SU-DHL-6 (cell line): ENCODE data around the gene CCDC142.

ENCODE experiments used
- CTCF ChIP-seq: fragments of 200-600 bp; sonication (generic); IDR thresholded peaks from one replicate; pipeline ENCODE4 v1.5.1; 2017; ENCODE audit warnings: antibody characterized with exemption, mild to moderate bottlenecking, low read length, moderate library complexity; ENCODE audit not compliant: insufficient read depth, poor library complexity, severe bottlenecking
- EZH2phosphoT487 ChIP-seq: fragments of 200-600 bp; sonication (generic), shearing (Covaris generic); conservative IDR thresholded peaks from 2 replicates; pipeline ENCODE4 v1.6.1; 2018; ENCODE audit warnings: mild to moderate bottlenecking, antibody characterized with exemption, low read length, moderate library complexity, mixed read lengths

- no peak for TF ChIP-seq CTCF
- TF ChIP-seq EZH2phosphoT487: no peak
Observed at GRCh38 chr2:74511104-74511989, 28.5 kb upstream of the CCDC142 start.
